C4-2B (cell line): ENCODE data around the gene HS6ST3.

Experiments
- H3K27ac ChIP-seq: fragments of 450-650 bp; 2 replicates; pipeline ENCODE4 v1.5.1; 2017
- ZFX ChIP-seq: fragments of 450-650 bp; IDR thresholded peaks from 2 replicates; pipeline ENCODE4 v1.6.1; 2017
- TF ChIP-seq, protein P1 (sequence below): fragments of 450-650 bp; conservative IDR thresholded peaks from 2 replicates; pipeline ENCODE4 v1.5.1; 2017; ENCODE audit warnings: mild to moderate bottlenecking

HS6ST3 gene

DNA sequence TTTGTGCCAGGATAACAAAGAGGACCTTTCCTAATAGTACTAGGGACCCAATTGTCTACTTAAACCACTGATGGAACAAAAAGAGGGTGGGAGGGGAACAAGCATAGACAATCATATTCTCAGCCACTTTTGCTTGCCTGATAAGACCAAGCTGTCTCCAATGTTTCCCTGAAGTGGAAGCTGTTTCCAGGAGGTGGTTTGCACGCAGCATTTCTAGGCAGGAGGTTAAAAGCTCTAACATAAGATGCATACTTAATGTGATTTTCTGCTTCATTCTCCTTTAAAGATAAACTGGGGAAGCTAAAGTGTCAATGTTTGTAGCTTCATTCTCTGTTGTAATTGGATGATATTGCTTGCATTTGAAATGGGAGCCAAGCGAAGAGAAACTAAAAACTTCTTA lies 442.9 kb downstream of the HS6ST3 start:
- TF ChIP-seq, protein P1, sequence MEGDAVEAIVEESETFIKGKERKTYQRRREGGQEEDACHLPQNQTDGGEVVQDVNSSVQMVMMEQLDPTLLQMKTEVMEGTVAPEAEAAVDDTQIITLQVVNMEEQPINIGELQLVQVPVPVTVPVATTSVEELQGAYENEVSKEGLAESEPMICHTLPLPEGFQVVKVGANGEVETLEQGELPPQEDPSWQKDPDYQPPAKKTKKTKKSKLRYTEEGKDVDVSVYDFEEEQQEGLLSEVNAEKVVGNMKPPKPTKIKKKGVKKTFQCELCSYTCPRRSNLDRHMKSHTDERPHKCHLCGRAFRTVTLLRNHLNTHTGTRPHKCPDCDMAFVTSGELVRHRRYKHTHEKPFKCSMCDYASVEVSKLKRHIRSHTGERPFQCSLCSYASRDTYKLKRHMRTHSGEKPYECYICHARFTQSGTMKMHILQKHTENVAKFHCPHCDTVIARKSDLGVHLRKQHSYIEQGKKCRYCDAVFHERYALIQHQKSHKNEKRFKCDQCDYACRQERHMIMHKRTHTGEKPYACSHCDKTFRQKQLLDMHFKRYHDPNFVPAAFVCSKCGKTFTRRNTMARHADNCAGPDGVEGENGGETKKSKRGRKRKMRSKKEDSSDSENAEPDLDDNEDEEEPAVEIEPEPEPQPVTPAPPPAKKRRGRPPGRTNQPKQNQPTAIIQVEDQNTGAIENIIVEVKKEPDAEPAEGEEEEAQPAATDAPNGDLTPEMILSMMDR, result no peak
- TF ChIP-seq ZFX, result no peak

DNA sequence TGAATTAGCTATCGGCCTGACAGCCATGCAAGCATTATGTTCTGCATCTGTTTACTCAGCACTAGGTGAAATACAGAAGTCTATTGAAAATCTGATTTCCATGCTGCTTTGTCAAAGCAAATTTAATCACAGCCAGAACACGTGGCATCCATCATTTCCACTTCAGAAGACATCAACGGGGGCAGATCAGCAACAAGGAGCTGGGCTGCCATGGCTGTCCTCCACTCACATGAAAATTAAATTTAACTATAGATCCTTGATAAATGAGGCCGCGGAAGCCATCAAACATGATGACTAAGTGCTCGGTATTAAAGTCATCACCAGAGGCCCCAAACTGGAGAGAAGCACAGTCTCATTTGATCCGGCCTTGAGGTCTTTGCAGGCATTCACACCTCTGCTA lies 443.5 kb downstream of the HS6ST3 start:
- H3K27ac ChIP-seq, result no peak overlapping the region
- no peak for TF ChIP-seq ZFX
- TF ChIP-seq, protein P1, result no peak

More for the DNA sequence above, 442.9 kb downstream of the HS6ST3 start:
- H3K27ac ChIP-seq, result no peak overlapping the region

DNA sequence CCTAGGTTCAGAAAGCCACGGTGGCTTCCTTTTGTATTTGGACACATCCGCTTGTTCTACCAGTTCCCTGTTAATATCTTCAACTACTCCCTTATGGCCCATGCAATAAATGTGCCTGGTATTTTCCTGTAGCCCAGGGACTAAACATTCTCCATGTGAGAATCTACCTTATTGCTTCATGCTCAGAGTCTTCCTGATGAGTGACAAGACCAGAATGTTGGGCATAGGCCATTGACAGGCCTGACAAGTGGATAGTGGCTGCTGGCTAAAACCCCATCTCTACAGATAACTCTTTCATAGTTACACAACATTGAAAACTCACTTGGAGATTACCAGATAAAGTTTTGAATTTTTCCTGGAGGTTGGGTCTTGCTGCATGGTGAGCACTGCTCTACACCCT lies 449.9 kb downstream of the HS6ST3 start:
- no peak overlapping the region for H3K27ac ChIP-seq
- TF ChIP-seq ZFX, result no peak
- TF ChIP-seq, protein P1, result no peak

DNA sequence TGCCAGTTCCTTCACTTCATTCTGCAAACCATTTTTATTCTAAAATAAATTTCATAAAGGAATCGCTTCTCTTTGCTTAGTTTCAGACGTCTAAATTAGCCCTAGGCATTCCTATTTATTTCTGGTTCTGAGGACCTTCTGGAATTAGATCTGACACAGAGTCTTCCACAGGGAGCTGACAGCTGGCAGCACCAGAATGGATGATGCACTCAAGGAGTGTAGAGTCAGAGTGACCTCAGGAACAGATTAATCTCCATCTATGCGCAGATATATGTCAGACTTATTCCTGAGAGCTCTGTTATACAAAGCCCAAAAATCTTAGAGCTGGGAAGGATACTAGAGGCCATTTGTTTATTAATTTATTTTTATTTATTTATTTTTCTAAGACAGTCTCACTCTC lies 450.8 kb downstream of the HS6ST3 start:
- no peak for TF ChIP-seq ZFX
- TF ChIP-seq, protein P1, result no peak
- H3K27ac ChIP-seq, result no peak overlapping the region

DNA sequence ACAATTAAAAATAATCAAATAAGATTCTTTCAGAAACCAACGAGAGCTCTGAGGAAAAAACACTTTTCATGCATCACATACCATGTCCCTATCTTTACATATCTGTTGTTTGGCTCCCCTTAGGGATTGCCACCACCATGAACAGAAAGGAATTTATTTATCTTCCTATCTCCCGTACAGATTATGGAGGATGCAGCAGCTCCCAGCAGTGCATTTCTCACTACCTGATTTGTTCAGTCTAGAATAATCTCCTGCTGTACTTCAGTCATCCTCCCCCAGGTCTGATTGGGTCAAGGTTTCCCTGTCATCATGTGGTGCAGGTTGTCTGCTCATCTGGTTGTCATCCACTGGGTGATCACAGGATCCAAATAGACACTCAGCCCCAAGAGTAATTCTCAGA lies 453.1 kb downstream of the HS6ST3 start:
- TF ChIP-seq, protein P1, result no peak
- no peak for TF ChIP-seq ZFX
- H3K27ac ChIP-seq, result no peak overlapping the region

DNA sequence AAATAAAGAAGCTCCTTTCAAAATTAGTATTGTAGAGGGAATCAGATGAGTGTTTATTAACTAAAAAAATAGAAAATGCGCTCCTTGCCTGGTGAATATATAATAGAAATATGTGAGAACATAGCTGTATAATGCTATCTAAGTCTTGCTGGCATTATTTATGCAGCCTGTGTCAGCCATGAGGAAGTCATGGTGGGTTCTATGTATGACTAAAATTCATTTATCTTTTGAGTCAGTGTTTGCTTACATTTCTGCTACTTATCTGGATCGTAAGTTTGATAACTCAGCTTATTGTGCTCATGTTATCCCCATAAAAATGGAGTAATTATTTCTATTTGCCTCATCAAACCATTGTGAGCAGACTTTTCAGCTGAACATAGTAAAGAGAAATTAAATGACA lies 455.1 kb downstream of the HS6ST3 start:
- TF ChIP-seq ZFX, result no peak
- TF ChIP-seq, protein P1, result no peak
- no peak overlapping the region for H3K27ac ChIP-seq

DNA sequence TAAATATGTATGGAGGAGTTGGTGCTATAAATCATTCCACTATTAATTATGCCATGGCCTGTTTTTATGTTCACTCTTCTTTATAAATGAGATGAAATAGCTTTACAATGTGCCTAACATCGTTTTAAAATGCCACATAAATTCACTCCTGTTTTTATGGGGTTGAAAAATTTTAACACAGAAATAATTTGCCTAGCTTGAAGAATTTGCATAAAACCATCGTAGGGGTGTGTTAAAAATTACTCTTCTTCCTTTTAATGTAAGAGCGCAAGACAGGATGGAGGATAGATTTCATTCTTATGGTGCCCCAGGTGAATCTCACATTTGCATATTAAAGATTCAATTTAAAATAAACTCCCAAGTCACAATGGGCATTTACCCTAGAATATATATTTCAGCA lies 456.6 kb downstream of the HS6ST3 start:
- H3K27ac ChIP-seq, result no peak overlapping the region
- TF ChIP-seq, protein P1, result no peak
- no peak for TF ChIP-seq ZFX

DNA sequence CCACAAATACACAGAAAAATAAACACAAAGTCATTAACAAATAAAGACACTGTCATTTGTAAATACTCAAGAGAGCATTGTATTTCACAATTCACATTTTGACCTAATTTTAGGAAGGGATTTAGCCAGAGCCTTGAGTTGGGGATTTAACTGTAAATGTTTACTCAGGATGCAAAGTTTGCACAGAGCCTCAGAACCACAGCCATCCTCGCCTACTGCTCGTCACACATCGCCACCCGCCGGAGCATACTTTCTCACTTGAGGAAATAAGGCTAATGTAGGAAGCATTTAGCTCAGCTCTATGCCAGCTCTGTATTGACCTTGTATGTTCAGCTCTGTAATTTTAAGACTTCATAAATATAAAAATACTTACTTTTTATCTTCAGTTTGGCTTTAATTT lies 461.6 kb downstream of the HS6ST3 start:
- H3K27ac ChIP-seq, result no peak overlapping the region
- TF ChIP-seq, protein P1, result no peak
- TF ChIP-seq ZFX, result no peak
